GM18508 (cell line): ENCODE results near the gene NCCRP1.

ENCODE experiments used
- ATAC-seq: cut with Tn5 transposase; IDR thresholded peaks from one replicate; pipeline ENCODE4 v1.9.1; 2021; ENCODE audit warnings: moderate number of reproducible peaks; ENCODE audit not compliant: insufficient read depth, unreplicated experiment

The NCCRP1 gene

DNA sequence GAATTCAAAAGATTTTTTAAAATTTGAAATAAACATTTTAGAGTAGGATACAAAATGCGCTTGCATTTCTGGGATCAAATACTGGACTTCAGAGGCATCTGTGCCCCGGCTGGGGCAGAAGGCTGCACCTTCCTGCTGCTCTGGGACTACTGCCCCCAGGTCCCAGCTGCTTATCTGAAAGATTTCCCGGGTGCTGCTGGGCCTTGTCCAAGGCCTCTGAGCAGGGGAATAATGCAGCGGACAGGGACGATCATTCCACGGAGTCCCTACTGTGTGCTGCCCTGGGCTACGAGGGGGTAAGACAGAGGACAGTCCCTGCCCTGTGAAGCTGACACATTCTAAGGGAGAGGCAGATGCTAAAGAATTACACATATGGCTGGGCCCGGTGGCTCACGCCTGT lies 33.1 kb upstream of the NCCRP1 start:
- ATAC-seq: no peak

DNA sequence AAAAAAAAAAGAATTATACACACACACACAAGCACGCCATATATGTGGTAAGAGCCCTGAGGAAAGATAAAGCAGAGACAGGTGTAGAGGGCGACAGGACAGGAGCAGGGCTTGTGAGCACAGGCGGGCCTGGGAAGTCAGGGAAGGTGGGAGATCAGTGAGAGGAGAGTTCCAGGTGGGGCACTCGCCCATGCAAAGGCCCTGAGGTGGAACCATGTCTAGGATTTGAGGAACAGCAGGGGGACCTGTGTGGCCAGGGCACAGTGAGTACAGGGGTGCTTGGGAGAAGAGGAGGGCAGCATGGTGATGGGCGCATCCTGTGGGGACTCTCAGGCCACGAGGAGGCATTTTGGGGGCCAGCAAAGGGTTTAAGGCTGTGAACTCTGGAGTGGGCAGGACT lies 32.5 kb upstream of the NCCRP1 start:
- ATAC-seq: no peak

DNA sequence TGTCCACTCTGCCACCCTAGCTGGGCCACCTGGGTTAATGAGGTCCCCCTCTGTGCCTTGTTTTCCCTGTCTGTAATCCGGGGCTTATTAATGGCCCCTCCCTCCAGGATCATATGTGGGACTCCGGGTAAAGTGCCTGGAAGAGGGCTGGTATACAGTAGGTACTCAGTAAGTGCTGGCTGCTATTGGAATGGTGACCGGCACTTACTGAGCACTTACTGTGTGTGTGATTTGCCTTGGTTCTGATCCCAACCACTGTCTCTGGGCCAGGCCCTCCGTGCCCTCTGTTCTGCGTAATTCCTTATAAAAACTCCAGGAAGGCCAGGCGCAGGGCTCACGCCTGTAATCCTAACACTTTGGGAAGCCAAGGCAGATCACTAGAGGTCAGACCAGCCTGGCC lies 30.9 kb upstream of the NCCRP1 start:
- ATAC-seq: no peak

DNA sequence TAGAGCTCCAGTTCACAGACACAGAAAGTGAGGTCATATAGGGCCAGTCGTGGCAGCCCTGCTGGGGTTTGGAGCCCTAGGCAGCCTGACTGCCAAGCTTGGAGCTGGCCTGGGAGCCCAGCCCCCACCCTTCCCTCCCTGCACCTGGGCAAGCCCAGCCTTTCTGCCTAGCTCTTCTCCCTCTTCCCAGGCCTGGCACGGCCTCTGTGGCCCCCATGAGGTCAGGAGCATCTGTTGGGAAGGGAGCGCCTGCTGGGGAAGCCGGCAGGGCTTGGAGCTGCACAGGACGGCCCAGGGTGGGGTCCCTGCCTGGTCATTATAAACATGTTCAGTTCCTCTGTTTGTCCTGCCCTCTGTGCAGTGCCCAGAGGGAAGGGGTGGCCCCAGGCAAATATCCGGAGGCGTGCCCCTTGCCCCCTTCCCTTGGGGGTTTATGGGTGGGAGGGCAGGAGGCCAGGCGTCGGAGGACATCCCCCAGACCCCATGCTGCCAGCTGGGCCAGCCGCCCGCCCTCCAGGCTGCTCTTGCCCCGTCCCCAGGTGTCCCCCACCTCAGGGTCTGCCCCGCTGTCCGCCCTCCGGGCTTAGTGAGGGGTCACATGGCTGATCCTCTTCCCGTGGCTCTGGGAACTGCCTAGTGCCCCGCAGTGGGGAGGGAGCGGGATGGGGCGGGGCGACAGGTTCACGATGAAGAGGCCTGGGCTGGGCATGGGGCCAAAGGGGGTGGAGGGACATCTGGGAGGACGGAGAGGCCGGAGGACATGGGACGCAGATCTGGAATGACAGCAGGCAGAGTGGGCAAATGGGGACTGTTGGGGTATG lies 30.0 kb upstream of the NCCRP1 start:
- ATAC-seq: no peak

DNA sequence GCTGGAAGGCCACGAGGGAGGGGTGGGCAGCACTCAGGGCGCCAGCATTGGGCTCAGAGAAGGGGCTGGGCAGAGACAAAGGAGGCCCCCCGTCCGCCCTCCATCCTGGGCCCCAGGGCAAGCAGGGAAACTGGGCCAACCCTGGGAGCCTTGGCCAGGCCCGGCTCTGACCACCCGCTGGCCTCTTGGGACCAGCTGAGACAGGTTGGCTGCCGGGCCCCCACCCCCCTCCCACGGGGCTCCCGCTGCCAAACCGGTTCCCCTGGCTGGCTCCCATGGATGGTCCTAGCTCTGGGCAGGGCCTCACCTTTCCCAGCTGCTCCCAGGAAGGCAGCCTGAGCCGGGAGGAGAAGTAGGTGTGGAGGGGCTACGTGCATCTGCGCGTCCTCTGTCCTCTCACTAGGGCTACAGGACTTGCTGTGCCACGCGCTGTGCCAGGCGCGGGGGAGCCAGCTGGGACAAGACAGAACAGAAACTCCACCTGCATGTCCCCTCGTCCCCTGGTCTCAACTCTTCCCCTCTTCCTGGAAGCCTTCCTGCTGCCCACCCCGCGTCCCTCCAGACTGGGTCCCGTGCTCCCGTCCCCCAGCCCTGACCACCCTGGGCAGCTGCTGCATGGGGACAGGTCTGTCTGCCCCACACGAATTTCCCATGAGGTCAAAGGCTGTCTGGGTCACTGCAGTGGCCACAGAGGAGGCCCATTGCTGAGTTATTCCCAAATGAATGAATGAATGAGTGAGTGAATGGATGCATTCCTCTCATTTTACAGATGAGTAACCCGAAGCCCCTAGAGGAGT lies 29.1 kb upstream of the NCCRP1 start:
- no peak for ATAC-seq

DNA sequence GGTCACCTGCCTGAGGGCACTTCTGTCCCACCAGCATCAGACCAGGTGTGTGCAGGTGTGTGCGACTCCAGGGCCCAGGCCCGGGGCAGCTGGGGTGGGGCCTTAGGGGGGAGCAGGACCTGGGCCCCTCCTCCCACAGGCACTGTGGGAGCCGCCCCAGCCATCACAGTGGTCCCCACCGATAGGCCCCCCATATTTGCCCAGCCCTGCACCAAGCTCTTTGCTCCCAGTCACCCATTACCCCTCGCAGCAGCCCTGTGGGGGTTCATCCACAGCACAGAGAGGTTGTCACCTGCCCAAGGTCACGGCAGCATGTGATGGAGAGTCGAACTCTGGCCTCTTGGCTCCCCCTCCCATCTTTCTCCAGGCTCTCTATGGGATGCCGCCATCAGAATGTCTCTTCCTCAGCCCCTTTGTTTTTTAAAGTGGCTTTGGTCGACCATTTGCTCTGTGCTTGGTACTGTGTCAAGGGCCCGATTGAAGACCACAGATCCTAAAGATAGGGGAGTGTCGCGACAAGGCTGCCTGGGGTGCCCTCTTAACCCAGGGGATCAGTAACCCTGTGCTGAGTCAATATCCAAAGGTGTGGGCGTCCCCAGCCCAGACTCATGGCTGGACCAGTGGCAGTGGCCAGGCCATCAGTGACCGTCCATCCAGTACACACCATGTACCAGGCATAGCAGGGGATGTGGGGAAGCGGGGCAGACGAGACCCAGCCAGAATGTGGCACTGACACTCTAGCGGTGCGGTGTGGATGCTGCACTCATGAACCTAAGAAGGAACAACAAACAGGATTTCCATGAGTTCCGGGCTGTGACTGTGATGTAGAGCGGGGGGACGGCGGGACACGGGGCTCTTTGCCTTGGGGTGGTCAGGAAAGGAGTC lies 28.3 kb upstream of the NCCRP1 start:
- ATAC-seq: no peak

DNA sequence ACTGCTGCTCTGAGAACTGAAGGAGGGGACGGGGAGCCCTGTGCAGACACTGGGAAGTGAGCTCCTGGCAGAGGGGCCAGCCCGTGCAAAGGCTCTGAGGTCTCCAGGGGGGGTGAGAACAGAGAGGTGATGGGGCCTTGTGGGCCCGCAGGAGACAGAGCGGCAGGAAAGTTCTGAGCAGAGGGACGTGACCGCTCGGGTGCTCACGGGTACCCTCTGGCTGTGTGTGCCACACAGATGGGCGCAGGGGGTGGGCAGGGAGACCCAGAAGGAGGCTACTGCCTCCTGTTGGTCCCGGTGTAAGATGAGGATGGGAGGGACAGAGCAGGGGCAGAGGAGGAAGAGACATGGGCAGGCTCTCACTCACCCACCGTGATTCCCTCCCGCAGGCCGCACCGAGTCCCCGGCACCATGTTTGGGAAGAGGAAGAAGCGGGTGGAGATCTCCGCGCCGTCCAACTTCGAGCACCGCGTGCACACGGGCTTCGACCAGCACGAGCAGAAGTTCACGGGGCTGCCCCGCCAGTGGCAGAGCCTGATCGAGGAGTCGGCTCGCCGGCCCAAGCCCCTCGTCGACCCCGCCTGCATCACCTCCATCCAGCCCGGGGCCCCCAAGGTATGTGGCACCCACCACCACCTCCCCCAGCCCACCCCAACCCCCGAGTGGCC lies 27.5 kb upstream of the NCCRP1 start:
- ATAC-seq: no peak

DNA sequence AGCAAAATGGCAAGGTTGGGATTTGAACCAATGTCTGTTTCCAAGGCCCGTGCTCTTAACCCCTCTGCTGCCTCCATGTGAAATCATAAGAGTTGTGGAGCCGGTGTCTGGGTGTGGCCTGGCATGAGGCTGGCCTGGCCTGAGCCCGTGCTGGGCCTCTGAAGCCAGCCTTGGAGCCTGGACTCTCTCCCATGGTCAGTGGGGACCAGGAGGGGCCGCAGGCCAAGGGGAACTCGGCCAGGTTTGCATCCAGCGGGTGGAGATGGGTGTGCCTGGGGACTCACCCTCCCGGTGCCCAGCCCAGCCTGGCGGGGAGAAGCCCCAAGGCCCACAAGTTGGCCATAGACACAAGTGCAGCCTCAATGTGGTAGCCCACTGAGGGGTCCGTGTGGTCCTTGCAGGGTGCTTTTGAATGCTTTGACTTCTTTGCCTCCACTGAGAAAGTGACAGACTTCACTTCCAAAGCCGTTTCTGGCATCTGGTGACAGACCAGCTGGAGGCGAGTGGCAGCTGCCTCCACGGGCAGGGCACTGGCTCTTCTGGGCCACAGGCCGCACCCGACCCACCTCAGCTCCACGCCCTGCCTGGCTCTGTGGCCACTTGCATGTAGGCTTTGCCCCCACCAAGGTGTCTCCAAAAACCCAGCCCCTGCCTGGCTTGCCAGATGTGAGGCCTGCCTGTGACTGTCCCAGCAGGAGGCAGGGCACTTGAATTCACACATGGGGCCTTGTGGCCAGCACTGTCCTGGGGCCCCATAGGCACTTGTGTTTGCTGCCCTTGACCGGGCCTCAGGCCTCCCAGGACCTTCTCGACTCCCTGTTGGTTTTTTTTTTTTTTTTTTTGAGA lies 26.2 kb upstream of the NCCRP1 start:
- ATAC-seq: no peak

DNA sequence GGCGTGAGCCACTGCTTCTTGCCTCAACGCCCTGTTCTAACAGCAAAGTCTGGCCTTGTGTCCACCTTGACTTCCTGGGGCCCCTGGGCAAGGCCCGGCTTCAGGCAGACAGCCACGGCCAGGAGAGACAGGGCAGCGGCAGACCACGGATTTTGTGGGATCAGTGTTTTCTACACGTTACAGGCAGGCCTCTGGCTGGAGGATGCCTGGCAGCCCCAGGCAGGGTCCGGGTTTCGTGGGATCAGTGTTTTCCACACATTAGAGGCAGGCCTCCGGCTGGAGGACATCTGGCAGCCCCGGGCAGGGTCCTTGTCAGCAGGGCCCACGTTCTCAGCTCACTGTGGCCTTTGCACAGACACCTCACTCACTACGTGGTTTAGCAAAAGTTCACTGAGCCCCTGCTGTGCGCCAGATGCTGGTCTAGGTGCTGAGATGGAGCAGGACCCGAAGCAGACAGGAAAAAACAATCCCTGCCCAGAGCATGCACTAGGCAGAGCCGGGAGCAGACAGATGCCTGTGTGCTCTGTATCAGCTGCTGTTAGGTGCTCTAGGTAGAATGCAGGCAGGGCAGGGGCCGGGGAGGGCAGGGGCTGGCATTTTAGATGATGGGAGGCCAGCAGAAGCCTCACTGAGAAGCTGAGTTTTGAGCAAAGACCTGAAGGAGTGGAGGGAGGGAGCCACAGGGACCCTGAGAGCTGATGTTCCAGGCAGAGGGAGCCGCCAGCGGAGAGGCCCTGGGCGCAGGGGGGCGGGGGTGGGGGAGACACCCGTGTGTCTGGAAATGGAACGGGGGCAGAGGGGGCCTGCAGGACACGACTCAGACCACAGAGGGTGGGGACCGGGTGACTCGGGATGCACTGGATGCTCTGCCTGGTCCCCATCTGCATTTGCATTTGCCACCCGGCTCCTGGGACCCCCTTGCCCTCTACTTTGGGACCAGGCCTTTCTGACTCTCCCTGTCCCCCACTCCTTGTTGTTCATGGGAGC lies 25.0 kb upstream of the NCCRP1 start:
- no peak for ATAC-seq

DNA sequence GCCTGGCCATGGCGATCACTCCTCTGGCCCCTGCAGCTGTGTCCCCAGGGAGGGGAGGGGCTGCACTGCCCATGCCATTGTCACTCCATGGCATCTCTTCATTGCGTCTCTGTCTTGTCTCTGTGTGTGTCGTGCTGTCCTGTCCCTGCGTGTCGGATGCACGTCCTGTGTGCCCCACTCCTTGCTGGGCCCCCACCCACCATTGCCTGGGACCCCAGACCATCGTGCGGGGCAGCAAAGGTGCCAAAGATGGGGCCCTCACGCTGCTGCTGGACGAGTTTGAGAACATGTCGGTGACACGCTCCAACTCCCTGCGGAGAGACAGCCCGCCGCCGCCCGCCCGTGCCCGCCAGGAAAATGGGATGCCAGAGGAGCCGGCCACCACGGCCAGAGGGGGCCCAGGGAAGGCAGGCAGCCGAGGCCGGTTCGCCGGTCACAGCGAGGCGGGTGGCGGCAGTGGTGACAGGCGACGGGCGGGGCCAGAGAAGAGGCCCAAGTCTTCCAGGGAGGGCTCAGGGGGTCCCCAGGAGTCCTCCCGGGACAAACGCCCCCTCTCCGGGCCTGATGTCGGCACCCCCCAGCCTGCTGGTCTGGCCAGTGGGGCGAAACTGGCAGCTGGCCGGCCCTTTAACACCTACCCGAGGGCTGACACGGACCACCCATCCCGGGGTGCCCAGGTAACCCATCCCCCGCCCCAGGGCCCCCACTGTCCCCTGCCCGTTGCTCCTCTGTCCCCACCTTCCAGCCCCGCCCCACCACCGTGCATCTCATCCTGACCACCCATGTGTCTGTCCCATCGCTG lies 23.9 kb upstream of the NCCRP1 start:
- no peak for ATAC-seq

DNA sequence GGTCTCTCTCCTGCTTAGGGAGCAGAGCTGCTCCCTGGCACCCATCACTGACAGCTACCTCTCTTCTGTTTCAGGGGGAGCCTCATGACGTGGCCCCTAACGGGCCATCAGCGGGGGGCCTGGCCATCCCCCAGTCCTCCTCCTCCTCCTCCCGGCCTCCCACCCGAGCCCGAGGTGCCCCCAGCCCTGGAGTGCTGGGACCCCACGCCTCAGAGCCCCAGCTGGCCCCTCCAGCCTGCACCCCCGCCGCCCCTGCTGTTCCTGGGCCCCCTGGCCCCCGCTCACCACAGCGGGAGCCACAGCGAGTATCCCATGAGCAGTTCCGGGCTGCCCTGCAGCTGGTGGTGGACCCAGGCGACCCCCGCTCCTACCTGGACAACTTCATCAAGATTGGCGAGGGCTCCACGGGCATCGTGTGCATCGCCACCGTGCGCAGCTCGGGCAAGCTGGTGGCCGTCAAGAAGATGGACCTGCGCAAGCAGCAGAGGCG lies 23.2 kb upstream of the NCCRP1 start:
- no peak for ATAC-seq

DNA sequence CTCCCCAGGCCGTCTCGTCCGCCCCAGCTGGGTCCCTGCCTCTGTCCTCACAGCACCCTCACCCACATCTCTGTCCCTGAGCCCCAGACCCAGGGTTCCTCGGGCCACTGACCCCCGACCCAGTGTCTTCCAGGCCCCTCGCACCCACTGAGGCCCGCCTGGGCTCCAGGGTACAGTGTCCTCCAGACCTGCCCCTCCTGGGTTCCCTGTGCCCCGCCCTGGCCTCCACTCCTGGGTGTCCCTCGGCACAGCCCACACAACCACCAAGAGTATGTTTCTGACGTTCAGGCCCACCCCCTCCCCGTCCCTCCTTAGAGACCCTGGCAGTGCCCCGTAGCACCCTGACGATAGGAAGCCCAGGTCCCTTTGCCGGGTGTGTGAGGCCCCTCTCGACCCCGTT lies 22.6 kb upstream of the NCCRP1 start:
- ATAC-seq: no peak

DNA sequence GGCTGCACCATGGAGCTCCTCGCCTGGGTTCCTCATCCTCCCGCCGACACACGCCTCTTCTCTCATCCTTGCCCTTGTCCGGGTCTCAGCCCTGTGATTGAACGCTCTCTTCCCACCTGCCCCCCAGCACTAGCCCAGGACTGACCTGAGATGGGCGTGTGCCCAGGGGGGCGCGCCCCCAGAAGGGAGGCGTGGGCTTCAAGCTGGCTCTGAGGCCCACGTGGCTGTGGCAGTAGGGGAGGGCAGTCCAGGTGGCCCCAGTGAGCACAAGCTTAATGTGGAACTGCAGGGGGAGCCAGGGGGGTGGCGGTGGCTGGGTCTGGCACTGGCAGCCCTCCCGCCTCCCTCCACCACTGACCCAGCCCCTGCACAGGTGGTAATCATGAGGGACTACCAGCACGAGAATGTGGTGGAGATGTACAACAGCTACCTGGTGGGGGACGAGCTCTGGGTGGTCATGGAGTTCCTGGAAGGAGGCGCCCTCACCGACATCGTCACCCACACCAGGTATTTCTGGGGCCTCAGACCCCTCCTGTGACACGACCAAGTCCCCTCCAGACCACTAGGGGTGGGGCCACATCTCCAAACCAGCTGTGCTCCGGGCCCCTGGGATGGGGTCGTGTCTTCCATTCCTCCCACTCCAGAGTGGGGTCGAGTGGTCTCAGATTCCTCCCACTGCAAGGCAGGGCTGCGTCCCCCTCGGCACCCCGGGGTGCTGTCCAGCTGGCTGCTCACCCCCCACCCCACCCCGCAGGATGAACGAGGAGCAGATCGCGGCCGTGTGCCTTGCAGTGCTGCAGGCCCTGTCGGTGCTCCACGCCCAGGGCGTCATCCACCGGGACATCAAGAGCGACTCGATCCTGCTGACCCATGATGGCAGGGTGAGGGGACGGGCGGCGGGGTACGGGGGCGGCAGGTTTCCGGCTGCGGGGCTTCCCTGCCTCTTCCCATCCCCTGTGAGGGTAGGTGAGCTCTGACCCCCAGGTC lies 21.9 kb upstream of the NCCRP1 start:
- no peak for ATAC-seq

DNA sequence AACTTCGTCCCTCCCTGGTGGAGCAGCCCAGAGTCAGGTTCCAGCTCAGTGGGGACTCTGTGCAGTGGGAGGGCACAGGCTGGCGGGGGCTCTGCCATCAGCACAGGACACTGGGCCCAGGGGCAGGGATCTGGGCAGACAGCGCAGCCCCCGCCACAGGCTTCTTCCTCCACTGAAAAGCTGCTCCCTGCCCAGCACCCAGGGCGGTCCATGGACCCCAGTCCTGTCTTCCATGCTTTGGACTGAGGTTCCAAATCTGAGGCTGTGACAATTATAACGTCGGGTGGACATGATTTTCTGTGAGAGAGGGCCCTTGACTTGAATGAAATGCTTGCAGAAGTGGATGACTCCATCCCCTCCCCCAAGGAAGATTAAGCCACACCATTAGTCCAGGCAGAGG lies 21.2 kb upstream of the NCCRP1 start:
- ATAC-seq: no peak

DNA sequence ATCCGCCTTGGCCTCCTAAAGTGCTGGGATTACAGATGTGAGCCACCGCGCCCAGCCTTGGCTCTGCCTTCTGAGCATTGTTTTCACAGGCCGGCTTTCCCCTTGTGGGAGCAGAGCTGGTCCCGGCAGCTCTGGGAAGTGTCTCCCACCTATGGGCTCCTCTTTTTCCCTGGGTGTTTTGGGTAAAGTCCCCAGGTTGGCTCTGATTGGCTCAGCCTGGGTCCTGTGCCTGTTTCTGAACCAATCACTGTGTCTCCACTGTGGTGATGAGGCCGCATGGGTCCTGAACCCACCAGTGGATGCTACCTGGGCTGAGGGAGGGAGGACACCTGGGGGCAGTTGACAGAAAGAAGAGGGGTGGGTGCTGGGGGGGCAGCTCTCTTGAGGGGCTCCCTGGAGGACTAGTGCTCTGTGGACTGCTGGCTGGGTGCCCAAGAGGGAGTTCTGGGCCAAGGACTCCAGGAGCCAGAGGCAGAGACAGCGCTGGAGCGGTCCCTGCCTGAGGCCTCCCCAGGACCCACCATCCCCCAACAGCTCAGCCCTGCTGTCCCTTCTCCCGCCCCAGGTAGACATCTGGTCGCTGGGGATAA lies 19.6 kb upstream of the NCCRP1 start:
- ATAC-seq: no peak

DNA sequence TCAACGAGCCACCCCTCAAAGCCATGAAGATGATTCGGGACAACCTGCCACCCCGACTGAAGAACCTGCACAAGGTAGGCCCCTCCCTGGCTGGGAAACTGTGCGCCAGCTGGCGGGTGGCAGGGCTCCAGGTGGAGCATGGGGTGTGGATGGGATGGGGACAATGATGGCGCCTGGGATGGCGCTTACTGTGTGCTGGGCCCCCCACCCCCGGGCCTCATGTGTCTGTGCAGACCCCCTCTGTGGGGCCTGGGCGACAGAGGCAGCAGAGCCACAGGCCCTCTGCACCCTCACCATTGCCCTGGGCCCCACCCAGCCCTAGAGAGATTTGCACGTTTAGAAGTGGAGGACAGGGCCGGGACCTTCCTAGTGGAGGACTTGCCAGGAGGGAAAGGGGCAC lies 19.0 kb upstream of the NCCRP1 start:
- no peak for ATAC-seq
